MM.1S (cell line): ENCODE data around the gene CYB5R3.
"Not testable (repeated sequence)": the region's sequence is repeated elsewhere in the genome, so short reads cannot be mapped to it uniquely, and the experiment has no call there.

Experiments used
- CTCF ChIP-seq: fragments of 300-600 bp; sonication (generic); IDR thresholded peaks from 2 replicates; pipeline ENCODE4 v1.5.1; 2016; ENCODE audit warnings: antibody characterized with exemption, low read length, mixed read lengths
- EZH2 ChIP-seq: fragments of 300-600 bp; sonication (generic); optimal IDR thresholded peaks from 2 replicates; pipeline ENCODE3; 2017; ENCODE audit warnings: low read depth, mild to moderate bottlenecking, antibody characterized with exemption, low read length, mixed read lengths

GRCh38 chr22:42677936-42678335, 28.7 kb upstream of the CYB5R3 start:
- TF ChIP-seq CTCF, EZH2: not testable (repeated sequence)
